C4-2B (cell line): ENCODE measurements around the gene RBBP8.
"Not testable (repeated sequence)": the region's sequence is repeated elsewhere in the genome, so short reads cannot be mapped to it uniquely, and the experiment has no call there.

Experiments used
- H3K27ac ChIP-seq: fragments of 450-650 bp; 2 replicates; pipeline ENCODE4 v1.5.1; 2017
- CTCF ChIP-seq: fragments of 450-650 bp; conservative IDR thresholded peaks from 2 replicates; pipeline ENCODE4 v1.5.1; 2017; ENCODE audit warnings: mild to moderate bottlenecking
- ZFX ChIP-seq: fragments of 450-650 bp; IDR thresholded peaks from 2 replicates; pipeline ENCODE4 v1.6.1; 2017

The RBBP8 gene

GRCh38 chr18:22933206-22933965, at the start of gene RBBP8:
RBBP8 (plus strand) TSS chr18:22933328; CDS start chr18:22936852, 3,524 bp downstream.
- TF ChIP-seq ZFX (peak; percentile 63), CTCF (no peak)
- peak within 1 kb of the TSS; percentile 86 for H3K27ac ChIP-seq

GRCh38 chr18:22883827-22884226, 49.3 kb upstream of the RBBP8 start:
- no peak overlapping the region for H3K27ac ChIP-seq
- no peak for TF ChIP-seq ZFX
- no peak for TF ChIP-seq CTCF

- not testable (repeated sequence) for H3K27ac ChIP-seq
Measured at GRCh38 chr18:22885694-22886093, 47.4 kb upstream of the RBBP8 start.

GRCh38 chr18:22899421-22899820, 33.7 kb upstream of the RBBP8 start:
- TF ChIP-seq ZFX, result no peak
- no peak for TF ChIP-seq CTCF
- H3K27ac ChIP-seq, result no peak overlapping the region

GRCh38 chr18:22900558-22901238, 32.4 kb upstream of the RBBP8 start:
- no peak for TF ChIP-seq CTCF
- TF ChIP-seq ZFX, result no peak
- no peak overlapping the region for H3K27ac ChIP-seq

GRCh38 chr18:22902093-22902492, 31.0 kb upstream of the RBBP8 start:
- TF ChIP-seq CTCF (no peak), ZFX (no peak)
- H3K27ac ChIP-seq, result no peak overlapping the region

- not testable (repeated sequence) for H3K27ac ChIP-seq
Measured at GRCh38 chr18:22903248-22903647, 29.9 kb upstream of the RBBP8 start.

GRCh38 chr18:22912149-22912548, 21.0 kb upstream of the RBBP8 start:
- H3K27ac ChIP-seq, result no peak overlapping the region
- no peak for TF ChIP-seq CTCF
